Neural crest cell (in vitro differentiated cells): Measurements from ENCODE around the gene KCNT2. TPM values are rescaled to one million over a fixed set of nuclear protein-coding genes. Genes with fewer than 3 reads are reported as not detected.
A peak's percentile ranks its signal among the peaks of the same experiment; 100 is the strongest.
"Not testable (repeated sequence)": the region's sequence is repeated elsewhere in the genome, so short reads cannot be mapped to it uniquely, and the experiment has no call there.

Source experiments
- DNase-seq: peaks from one replicate; pipeline ENCODE4 v3.0.0; 2021; ENCODE audit warnings: low read depth, mixed read lengths, low spot score
- H3K27ac Mint-ChIP-seq: one replicate; pipeline ENCODE4 v1.8.0; 2021; ENCODE audit warnings: mild to moderate bottlenecking, mixed read lengths; ENCODE audit not compliant: unreplicated experiment
- H3K27me3 Mint-ChIP-seq: 2 replicates; pipeline ENCODE4 v1.8.0; 2021; ENCODE audit warnings: low read depth, mild to moderate bottlenecking, mixed read lengths
- H3K36me3 Mint-ChIP-seq: 2 replicates; pipeline ENCODE4 v1.8.0; 2021; ENCODE audit warnings: low read depth, mild to moderate bottlenecking, mixed read lengths
- H3K4me1 Mint-ChIP-seq: 2 replicates; pipeline ENCODE4 v1.8.0; 2021; ENCODE audit warnings: mixed read lengths
- H3K4me3 Mint-ChIP-seq: one replicate; pipeline ENCODE4 v1.8.0; 2021; ENCODE audit warnings: mild to moderate bottlenecking, mixed read lengths
- H3K9me3 Mint-ChIP-seq: 2 replicates; pipeline ENCODE4 v1.8.0; 2021; ENCODE audit warnings: mixed read lengths
- CTCF ChIP-seq: fragments of 200-600 bp; sonication (generic); conservative IDR thresholded peaks from 2 replicates; pipeline ENCODE4 v1.5.0; 2021; ENCODE audit warnings: antibody characterized with exemption, mild to moderate bottlenecking
- total RNA-seq: library from RNA; stranded (reverse); gene quantifications from 2 replicates; pipeline ENCODE4 v1.2.1, GENCODE V29; 2021

KCNT2 gene
- total RNA-seq, 1 donor from 2014 or later: 12.6 TPM

- TF ChIP-seq CTCF: no peak
- H3K27ac Mint-ChIP-seq: no peak overlapping the region
- H3K4me1 Mint-ChIP-seq: no peaks in the 10 kb centered on the region
- H3K9me3 Mint-ChIP-seq: peaks cover 10% of the 10 kb centered on the region
- H3K36me3 Mint-ChIP-seq: peaks cover 50% of the 10 kb centered on the region
- H3K27me3 Mint-ChIP-seq: no peaks in the 10 kb centered on the region
- DNase-seq: no peak
- H3K4me3 Mint-ChIP-seq: no peak overlapping the region
These were observed 72.5 kb downstream of the KCNT2 start for GRCh38 chr1:196535727-196536126.

- no peak for DNase-seq
- no peak overlapping the region for H3K4me3 Mint-ChIP-seq
- H3K9me3 Mint-ChIP-seq: peaks cover 1% of the 10 kb centered on the region
- peaks cover 33% of the 10 kb centered on the region for H3K36me3 Mint-ChIP-seq
- TF ChIP-seq CTCF: no peak
- no peaks in the 10 kb centered on the region for H3K27me3 Mint-ChIP-seq
- H3K27ac Mint-ChIP-seq: no peak overlapping the region
- no peaks in the 10 kb centered on the region for H3K4me1 Mint-ChIP-seq
These were observed 76.3 kb downstream of the KCNT2 start for GRCh38 chr1:196531737-196532524.

GRCh38 chr1:196527919-196528318 lies 80.3 kb downstream of the KCNT2 start:
- TF ChIP-seq CTCF: no peak
- Mint-ChIP-seq H3K27ac (no peak overlapping the region), H3K4me1 (peaks cover 3% of the 10 kb centered on the region), H3K36me3 (peaks cover 23% of the 10 kb centered on the region), H3K27me3 (no peaks in the 10 kb centered on the region), H3K9me3 (peaks cover 10% of the 10 kb centered on the region), H3K4me3 (no peak overlapping the region)
- DNase-seq: no peak

- H3K27ac Mint-ChIP-seq, H3K27me3 Mint-ChIP-seq, DNase-seq, H3K4me1 Mint-ChIP-seq, H3K4me3 Mint-ChIP-seq: not testable (repeated sequence)
- peaks cover 23% of the 10 kb centered on the region for H3K9me3 Mint-ChIP-seq
- H3K36me3 Mint-ChIP-seq: peaks cover 48% of the 10 kb centered on the region
These were observed 85.5 kb downstream of the KCNT2 start for GRCh38 chr1:196522574-196523345.

GRCh38 chr1:196517193-196517592 lies 91.0 kb downstream of the KCNT2 start:
- no peak for TF ChIP-seq CTCF
- peak overlapping the region; percentile 4 for H3K27ac Mint-ChIP-seq
- H3K36me3 Mint-ChIP-seq: peaks cover 25% of the 10 kb centered on the region
- DNase-seq: no peak
- no peak overlapping the region for H3K4me3 Mint-ChIP-seq
- H3K27me3 Mint-ChIP-seq: no peaks in the 10 kb centered on the region
- H3K4me1 Mint-ChIP-seq: no peaks in the 10 kb centered on the region
- peaks cover 12% of the 10 kb centered on the region for H3K9me3 Mint-ChIP-seq

GRCh38 chr1:196516373-196516772 lies 91.9 kb downstream of the KCNT2 start:
- Mint-ChIP-seq H3K4me1 (no peaks in the 10 kb centered on the region), H3K27ac (no peak overlapping the region)
- TF ChIP-seq CTCF: no peak

More at GRCh38 chr1:196516373-196516772, 91.9 kb downstream of the KCNT2 start:
- H3K27me3 Mint-ChIP-seq: no peaks in the 10 kb centered on the region
- H3K4me3 Mint-ChIP-seq: no peak overlapping the region
- DNase-seq: no peak
- peaks cover 21% of the 10 kb centered on the region for H3K36me3 Mint-ChIP-seq
- peaks cover 12% of the 10 kb centered on the region for H3K9me3 Mint-ChIP-seq
